ENCODE results near the gene SDC3. TPM values are rescaled to one million over a fixed set of nuclear protein-coding genes. Genes with fewer than 3 reads are reported as not detected.

The SDC3 gene
- total and polyA plus RNA-seq, 10 of the 15 experiments (the other 5 are each of a cell fraction or from before 2014, with no cell fraction given), result under 0.01 to 0.46 (median 0.07) TPM; not detected in 2

DNA sequence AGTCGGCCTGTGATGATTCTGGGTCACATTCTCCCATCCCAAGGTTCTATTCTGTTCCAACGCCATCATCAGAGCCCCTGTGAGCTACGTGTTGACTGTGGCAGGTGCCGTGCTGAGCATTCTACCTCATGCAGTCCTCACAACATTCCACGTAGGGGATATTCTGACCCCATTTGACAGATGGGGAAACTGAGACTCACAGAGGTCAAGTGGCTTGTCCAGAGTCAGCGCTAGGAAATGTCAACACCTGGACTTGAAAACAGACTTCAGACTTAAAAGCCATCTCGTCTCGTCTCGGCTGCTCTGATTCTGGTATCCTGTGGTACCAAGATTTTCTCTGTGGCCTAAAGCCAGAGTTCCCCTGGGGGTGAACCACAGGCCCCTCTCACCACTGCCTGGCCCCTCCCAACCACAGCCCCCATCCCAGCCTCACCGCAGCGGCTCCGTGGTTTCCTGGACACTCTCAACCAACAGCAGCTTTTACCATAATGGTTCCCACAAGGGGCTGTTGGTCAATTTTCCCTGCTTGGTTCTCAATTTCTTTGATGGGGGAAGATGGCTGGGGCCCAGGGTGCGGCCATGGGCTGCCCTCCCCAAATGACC, 39.6 kb downstream of the SDC3 start (continued):
- TF ChIP-seq ZBTB11 (CRISPR knock-in tag; IDR thresholded peaks at IDR 0.05) (no peak), POU2F2 (IDR thresholded peaks at IDR 0.05; ENCODE audit: borderline replicate concordance, low read depth, low read length) (peak; percentile 62; the same call in 1 of the 3 replicates), NFIC (IDR thresholded peaks at IDR 0.05; ENCODE audit: low read depth, low read length) (peak; percentile 91), FOXM1 (IDR thresholded peaks at IDR 0.05; ENCODE audit: low read depth, low read length) (peak; percentile 82), IKZF1 (conservative IDR thresholded peaks at IDR 0.05) (0 out of 2 replicates have a peak, but pooled peaks have one; percentile 38), SIN3A (IDR thresholded peaks at IDR 0.05; ENCODE audit: low read depth, low read length) (no peak), MTA2 (IDR thresholded peaks at IDR 0.05; ENCODE audit: low read depth) (peak; percentile 56; the same call in 1 of the 2 replicates), CBFB (IDR thresholded peaks at IDR 0.05; ENCODE audit: low read depth) (peak; percentile 99), TBL1XR1 (IDR thresholded peaks at IDR 0.05; ENCODE audit: low read depth, low read length) (peak; percentile 89; the same call in 1 of the 2 replicates), SPI1 (IDR thresholded peaks at IDR 0.05; ENCODE audit: borderline replicate concordance, insufficient read depth, low read depth, low read length) (no peak), E2F4 (IDR thresholded peaks at IDR 0.05; ENCODE audit: low read depth, low read length) (no peak), TARDBP (IDR thresholded peaks at IDR 0.05; ENCODE audit: borderline replicate concordance) (no peak), CBX3 (IDR thresholded peaks at IDR 0.05; ENCODE audit: borderline replicate concordance, low read depth) (no peak), GABPA (IDR thresholded peaks at IDR 0.05; ENCODE audit: low read depth) (0 out of 2 replicates have a peak, but pooled peaks have one; percentile 23), TCF3 (IDR thresholded peaks at IDR 0.05; ENCODE audit: borderline replicate concordance, insufficient read depth, low read depth, low read length) (peak; percentile 82), ASH2L (IDR thresholded peaks at IDR 0.05; ENCODE audit: borderline replicate concordance, low read depth) (no peak), RBBP5 (conservative IDR thresholded peaks at IDR 0.05) (no peak), CTCF (IDR thresholded peaks at IDR 0.05 in 2 of 3, conservative IDR thresholded peaks at IDR 0.05 in 1 of 3; ENCODE audit: control insufficient read depth in 2 of 3, extremely low read depth in 1 of 3, insufficient read depth in 1 of 3, low read depth in 3 of 3, low read length in 3 of 3) (no peak), ETV6 (conservative IDR thresholded peaks at IDR 0.05 in 1 of 2, IDR thresholded peaks at IDR 0.05 in 1 of 2; ENCODE audit: borderline replicate concordance in 1 of 2, low read depth in 1 of 2) (0 out of 4 replicates have a peak, but pooled peaks of 1 of the 2 experiments have one; percentile 14), LARP7 (IDR thresholded peaks at IDR 0.05) (no peak), NR2C1 (IDR thresholded peaks at IDR 0.05) (no peak), GATAD2B (conservative IDR thresholded peaks at IDR 0.05; ENCODE audit: low read depth) (no peak), SMAD5 (IDR thresholded peaks at IDR 0.05; ENCODE audit: low read depth) (no peak)
- TF ChIP-seq, protein P1, sequence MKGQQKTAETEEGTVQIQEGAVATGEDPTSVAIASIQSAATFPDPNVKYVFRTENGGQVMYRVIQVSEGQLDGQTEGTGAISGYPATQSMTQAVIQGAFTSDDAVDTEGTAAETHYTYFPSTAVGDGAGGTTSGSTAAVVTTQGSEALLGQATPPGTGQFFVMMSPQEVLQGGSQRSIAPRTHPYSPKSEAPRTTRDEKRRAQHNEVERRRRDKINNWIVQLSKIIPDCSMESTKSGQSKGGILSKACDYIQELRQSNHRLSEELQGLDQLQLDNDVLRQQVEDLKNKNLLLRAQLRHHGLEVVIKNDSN (IDR thresholded peaks at IDR 0.05; ENCODE audit: borderline replicate concordance, extremely low read length, insufficient read depth, low read depth, low read length), result no peak
